Adipose tissue (tissue), 3 donors: Measurements from ENCODE around the gene MVD. TPM values are rescaled to one million over a fixed set of nuclear protein-coding genes. Genes with fewer than 3 reads are reported as not detected.
"Not testable (repeated sequence)": the region's sequence is repeated elsewhere in the genome, so short reads cannot be mapped to it uniquely, and the experiment has no call there.

ENCODE experiments used
- H3K27ac ChIP-seq: one replicate; pipeline ENCODE4 v1.5.1; 2013; ENCODE audit warnings: low read depth, low read length
- WGBS, 3 donors: extraction: QIAGEN DNeasy Blood & Tissue Kit; methylation state at CpG; one replicate each; pipeline ENCODE4 v1.1.7; 2013; 5-methylcytosine and 5-hydroxymethylcytosine counted together
- polyA plus RNA-seq, 3 donors: library from polyadenylated mRNA; stranded (reverse); fragments of 200-250 nt; gene quantifications; one replicate each; pipeline ENCODE4 v1.2.3, GENCODE V29; 2013
- donor health status: healthy with polysubstance abuse.
- donor health status: Bipolar disorder and iron deficiency.
- donor health status: healthy.

MVD gene
- polyA plus RNA-seq, 3 donors, result 22.6 to 34.5 (median 31.2) TPM

- no peak overlapping the region for H3K27ac ChIP-seq
Observed at GRCh38 chr16:88619859-88620815, 42.8 kb downstream of the MVD start.

GRCh38 chr16:88618956-88619667 lies 43.8 kb downstream of the MVD start:
- H3K27ac ChIP-seq, result no peak overlapping the region
- WGBS, 3 donors, result 88 to 94% (median 88%) methylated on average over 18 to 19 of the region's 19 CpGs

More at GRCh38 chr16:88619859-88620815, 42.8 kb downstream of the MVD start:
- 89 to 94% (median 90%) methylated on average over 14 of the region's 14 CpGs for WGBS, 3 donors

- H3K27ac ChIP-seq, result no peak overlapping the region
- WGBS, 3 donors, result 66 to 81% (median 74%) methylated on average over 20 of the region's 20 CpGs
Observed at GRCh38 chr16:88618182-88618955, 44.5 kb downstream of the MVD start.

DNA sequence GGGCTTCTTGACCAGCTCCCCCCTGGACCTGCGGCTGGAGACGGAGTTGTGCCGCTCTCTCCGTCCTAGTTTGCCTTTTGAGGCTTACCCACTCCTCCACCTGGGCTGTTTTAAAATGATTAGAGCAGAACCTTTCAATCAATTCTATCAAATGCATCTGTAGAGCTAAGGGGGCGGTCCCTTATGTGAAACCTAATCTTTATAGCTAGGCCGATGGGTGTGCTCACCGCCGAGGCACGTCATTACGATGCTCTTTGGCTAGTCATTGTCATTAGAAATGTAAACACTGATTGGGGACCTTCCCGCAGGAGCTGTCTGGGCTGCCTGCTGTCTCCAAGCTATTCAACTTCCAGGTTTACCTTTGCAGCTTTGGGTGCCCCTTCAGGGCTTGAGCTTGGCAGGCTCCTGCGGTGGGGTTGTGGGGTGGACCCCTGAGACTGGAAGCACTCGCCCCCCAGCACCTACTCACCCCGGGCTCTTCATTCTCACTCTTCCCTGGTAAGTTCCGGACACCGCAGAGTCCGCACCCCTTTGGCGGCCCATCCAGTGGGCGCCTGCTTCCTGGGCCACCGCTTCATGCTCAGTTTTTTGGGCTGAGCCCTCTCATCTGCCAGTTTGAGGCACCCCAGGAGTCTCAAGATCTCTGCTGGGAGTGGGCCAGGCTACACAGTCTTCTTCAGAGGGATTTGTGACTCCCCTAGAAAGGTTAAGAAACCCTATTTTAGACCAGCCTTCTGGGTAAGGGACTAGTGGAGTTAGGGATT lies 45.4 kb downstream of the MVD start:
- H3K27ac ChIP-seq, result no peak overlapping the region
- WGBS, 3 donors, result 78 to 93% (median 91%) methylated on average over 20 of the region's 20 CpGs

- no peak overlapping the region for H3K27ac ChIP-seq
- 68 to 95% (median 86%) methylated on average over 12 of the region's 12 CpGs for WGBS, 3 donors
Observed at GRCh38 chr16:88616736-88617135, 46.2 kb downstream of the MVD start.

DNA sequence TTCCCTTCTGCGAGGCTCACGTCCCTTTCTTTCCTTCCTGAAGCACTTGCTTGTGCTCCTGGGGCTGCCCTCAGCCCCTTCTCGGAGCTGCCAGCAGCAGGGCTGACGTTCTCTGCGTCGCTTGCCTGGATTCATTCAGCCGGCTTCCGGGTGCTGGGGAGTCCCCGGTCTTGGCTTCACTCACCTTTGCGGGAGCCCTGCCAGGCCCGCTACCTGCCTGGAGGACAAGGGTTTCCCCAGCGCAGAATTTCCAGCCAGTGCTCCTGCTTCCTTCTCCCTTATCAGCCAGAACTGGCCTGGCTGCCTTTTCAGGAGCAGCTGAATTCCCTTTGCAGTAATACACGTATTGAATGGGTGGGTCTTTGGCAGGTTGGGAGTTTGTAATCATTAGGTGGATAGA lies 46.6 kb downstream of the MVD start:
- no peak overlapping the region for H3K27ac ChIP-seq
- WGBS, 3 donors, result 34 to 82% (median 72%) methylated on average over 13 of the region's 13 CpGs

- WGBS, 3 donors, result 54 to 92% (median 90%) methylated on average over 19 of the region's 19 CpGs
- no peak overlapping the region for H3K27ac ChIP-seq
Observed at GRCh38 chr16:88614818-88615580, 47.9 kb downstream of the MVD start.

- WGBS, 3 donors, result 58 to 85% (median 82%) methylated on average over 19 of the region's 19 CpGs
- H3K27ac ChIP-seq, result no peak overlapping the region
Observed at GRCh38 chr16:88613911-88614817, 48.7 kb downstream of the MVD start.

GRCh38 chr16:88613293-88613692 lies 49.6 kb downstream of the MVD start:
- 87 to 95% (median 88%) methylated on average over 10 of the region's 10 CpGs for WGBS, 3 donors
- H3K27ac ChIP-seq, result no peak overlapping the region

GRCh38 chr16:88610909-88611812 lies 51.7 kb downstream of the MVD start:
- no peak overlapping the region for H3K27ac ChIP-seq
- 88 to 90% (median 89%) methylated on average over 49 of the region's 49 CpGs for WGBS, 3 donors

GRCh38 chr16:88610080-88610479 lies 52.8 kb downstream of the MVD start:
- no peak overlapping the region for H3K27ac ChIP-seq
- WGBS, 3 donors, result 89 to 94% (median 90%) methylated on average over 6 of the region's 6 CpGs

- 93 to 96% (median 94%) methylated on average over 8 of the region's 8 CpGs for WGBS, 3 donors
- not testable (repeated sequence) for H3K27ac ChIP-seq
Observed at GRCh38 chr16:88609426-88609825, 53.5 kb downstream of the MVD start.

GRCh38 chr16:88608076-88608475 lies 54.8 kb downstream of the MVD start:
- no peak overlapping the region for H3K27ac ChIP-seq
- WGBS, 3 donors, result 89 to 91% (median 89%) methylated on average over 6 of the region's 6 CpGs

DNA sequence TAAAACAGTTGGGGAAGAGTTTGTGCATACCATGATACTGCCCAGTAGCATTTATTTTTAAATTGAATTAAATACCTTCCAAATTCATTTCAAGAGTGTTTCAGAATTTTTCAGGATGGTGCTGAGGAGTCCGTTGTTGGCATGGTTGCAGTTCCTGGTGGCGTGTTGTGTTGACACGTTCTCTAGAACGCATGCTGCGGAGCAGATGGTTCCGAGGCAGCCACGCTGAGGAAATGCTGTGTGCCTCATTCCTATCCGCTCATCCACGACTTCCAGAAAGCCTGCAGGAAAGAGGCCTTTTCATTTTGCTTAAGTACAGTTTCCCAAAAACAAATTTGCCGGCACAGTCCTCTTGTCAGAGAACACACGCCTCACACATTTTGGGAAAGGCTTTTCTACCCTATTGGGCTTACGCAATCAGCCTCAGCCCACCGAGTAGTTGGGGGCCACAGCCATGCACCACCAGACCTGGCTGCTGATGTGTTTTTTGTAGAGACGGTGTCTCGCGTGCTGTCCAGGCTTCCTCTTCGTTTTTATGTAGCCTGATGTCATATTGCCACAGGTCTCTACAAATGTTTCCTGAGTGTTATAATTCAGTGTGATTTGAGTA lies 56.6 kb downstream of the MVD start:
- no peak overlapping the region for H3K27ac ChIP-seq
- 78 to 89% (median 84%) methylated on average over 17 of the region's 17 CpGs for WGBS, 3 donors
